HepG2 (cell line): ENCODE measurements around the gene EXOSC6. TPM values are rescaled to one million over a fixed set of nuclear protein-coding genes. Genes with fewer than 3 reads are reported as not detected.
A peak's percentile ranks its signal among the peaks of the same experiment; 100 is the strongest.

Source experiments
- AHDC1 ChIP-seq: sonication (generic); formaldehyde crosslinking; IDR thresholded peaks from 2 replicates; pipeline ENCODE4 v1.5.1; 2020; ENCODE audit warnings: mild to moderate bottlenecking, missing genetic modification reagents, borderline replicate concordance
- ASH2L ChIP-seq: fragments of 300-600, 200-600 bp; sonication (generic); IDR thresholded peaks from 2 replicates; pipeline ENCODE4 v1.7.0; 2017; ENCODE audit warnings: low read depth, mild to moderate bottlenecking, moderate library complexity, mixed read lengths, low read length; ENCODE audit not compliant: insufficient read length
- CAMTA2 ChIP-seq: sonication (generic); formaldehyde crosslinking; IDR thresholded peaks from 2 replicates; pipeline ENCODE4 v1.4.0; 2020; ENCODE audit warnings: mild to moderate bottlenecking, missing genetic modification reagents, borderline replicate concordance
- CCDC6 ChIP-seq: sonication (generic); formaldehyde crosslinking; IDR thresholded peaks from 2 replicates; pipeline ENCODE4 v1.8.1; 2022; ENCODE audit warnings: mild to moderate bottlenecking, missing genetic modification reagents, moderate library complexity
- HIVEP1 ChIP-seq: sonication (generic); formaldehyde crosslinking; IDR thresholded peaks from 2 replicates; pipeline ENCODE4 v1.4.0; 2020; ENCODE audit warnings: mild to moderate bottlenecking, missing genetic modification reagents
- IRF1 ChIP-seq: sonication (generic); formaldehyde crosslinking; IDR thresholded peaks from 2 replicates; pipeline ENCODE4 v1.4.0; 2020; ENCODE audit warnings: low read depth, mild to moderate bottlenecking, missing genetic modification reagents
- ISL2 ChIP-seq: sonication (generic); formaldehyde crosslinking; IDR thresholded peaks from 2 replicates; pipeline ENCODE4 v1.5.0; 2020; ENCODE audit warnings: missing genetic modification reagents
- NR2C2 ChIP-seq: sonication (generic); formaldehyde crosslinking; IDR thresholded peaks from 2 replicates; pipeline ENCODE4 v1.4.0; 2020; ENCODE audit warnings: missing genetic modification reagents, mild to moderate bottlenecking, moderate library complexity, borderline replicate concordance
- TFAP4 ChIP-seq: sonication (generic); IDR thresholded peaks from 2 replicates; pipeline ENCODE4 v1.6.1; 2016; ENCODE audit warnings: low read depth, borderline replicate concordance
- THAP9 ChIP-seq: sonication (generic); formaldehyde crosslinking; IDR thresholded peaks from 2 replicates; pipeline ENCODE4; 2020; ENCODE audit warnings: missing genetic modification reagents, mild to moderate bottlenecking, borderline replicate concordance
- ZBTB34 ChIP-seq: sonication (generic); formaldehyde crosslinking; IDR thresholded peaks from 2 replicates; pipeline ENCODE4 v1.8.0; 2022; ENCODE audit warnings: mild to moderate bottlenecking, missing genetic modification reagents
- ZNF572 ChIP-seq: sonication (generic); formaldehyde crosslinking; IDR thresholded peaks from 2 replicates; pipeline ENCODE4 v1.5.1; 2020; ENCODE audit warnings: mild to moderate bottlenecking, missing genetic modification reagents
- ZNF577 ChIP-seq: sonication (generic); formaldehyde crosslinking; IDR thresholded peaks from 2 replicates; pipeline ENCODE4 v1.4.0; 2020; ENCODE audit warnings: mild to moderate bottlenecking, low read depth, missing genetic modification reagents, borderline replicate concordance
- ZNF790 ChIP-seq: sonication (generic); formaldehyde crosslinking; IDR thresholded peaks from 2 replicates; pipeline ENCODE4 v1.8.0; 2022; ENCODE audit warnings: missing genetic modification reagents, mild to moderate bottlenecking, borderline replicate concordance
- ZSCAN31 ChIP-seq: sonication (generic); formaldehyde crosslinking; IDR thresholded peaks from 2 replicates; pipeline ENCODE4 v1.5.0; 2020; ENCODE audit warnings: low read depth, mild to moderate bottlenecking, missing genetic modification reagents
- polyA plus RNA-seq, 8 experiments: library from polyadenylated mRNA; depleted of rRNA in 3 of 8; stranded (reverse) in 7 of 8; unstranded in 1 of 8; fragments of >200 nt; fragmentation: Illumina TruSeq in 4 of 8; extraction: Trizol in 4 of 8; gene quantifications; 2 replicates each; pipeline versions ENCODE4 v1.2.1 to v1.2.3, GENCODE V29; 2011 to 2016; ENCODE audit warnings: low read depth in 4 of 8, missing spikeins in 1 of 8, mixed read lengths in 1 of 8; ENCODE audit not compliant: insufficient read depth in 1 of 8
- total RNA-seq, 5 experiments: library from RNA; depleted of rRNA; stranded (reverse); fragments of >200 nt; fragmentation: Illumina TruSeq; extraction: Trizol; gene quantifications; 2 replicates each; pipeline ENCODE4 v1.2.3, GENCODE V29; 2016; ENCODE audit warnings: low read depth in 1 of 5

The EXOSC6 gene
- total and polyA plus RNA-seq, 2 of the 13 experiments (the other 11 are each of a cell fraction or from before 2014, with no cell fraction given): 13.1 to 39.9 TPM

GRCh38 chr16:70250748-70251628 is 752 bp downstream of the EXOSC6 start (continued):
- TF ChIP-seq AHDC1 (CRISPR knock-in tag) (no peak), ISL2 (peak; percentile 59), ZNF577 (CRISPR knock-in tag) (no peak), CAMTA2 (0 out of 2 replicates have a peak, but pooled peaks have one; percentile 64), ASH2L (no peak), NR2C2 (CRISPR knock-in tag) (no peak), ZBTB34 (CRISPR knock-in tag) (no peak), CCDC6 (CRISPR knock-in tag) (peak; percentile 66), HIVEP1 (no peak), THAP9 (CRISPR knock-in tag) (no peak), ZSCAN31 (CRISPR knock-in tag) (peak; percentile 43), ZNF790 (CRISPR knock-in tag) (no peak; the same call in 1 of the 2 replicates), TFAP4 (peak; percentile 58; the same call in 1 of the 2 replicates), IRF1 (CRISPR knock-in tag) (peak; percentile 87; the same call in 1 of the 2 replicates), ZNF572 (CRISPR knock-in tag) (no peak)
